Caco-2 (cell line): ENCODE results near the gene KRTAP4-12. TPM values are rescaled to one million over a fixed set of nuclear protein-coding genes. Genes with fewer than 3 reads are reported as not detected.
"Not testable (repeated sequence)": the region's sequence is repeated elsewhere in the genome, so short reads cannot be mapped to it uniquely, and the experiment has no call there.

ENCODE experiments used
- BruUV-seq: library from RNA; stranded (reverse); fragments of 400-500 nt; replicated peaks from 2 replicates; lab custom pipeline; 2021; lab: Mats Ljungman, UMichigan
- CTCF ChIA-PET: fragments of 300-600 bp; sonication (Branson Sonifier 250); formaldehyde crosslinking; loops from one replicate; lab custom pipeline; 2022; ENCODE audit warnings: antibody characterized with exemption; lab: Charles Lee
- POLR2A ChIA-PET: fragments of 300-600 bp; sonication (Branson Sonifier 250); formaldehyde crosslinking; loops from one replicate; lab custom pipeline; 2022; ENCODE audit warnings: antibody characterized with exemption; lab: Charles Lee
- DNase-seq, 2 experiments: peaks; one replicate each; pipeline versions ENCODE4 v3.0.0 to v3.0.0-alpha.2; 2020 to 2022
- H3K27me3 ChIP-seq: replicated peaks from 2 replicates; pipeline ENCODE4 v1.6.0; 2011; ENCODE audit warnings: low read length; ENCODE audit not compliant: control insufficient read depth, insufficient read depth
- H3K36me3 ChIP-seq: 2 replicates; pipeline ENCODE4 v1.5.1; 2011; ENCODE audit warnings: low read length; ENCODE audit not compliant: control insufficient read depth, insufficient read depth
- H3K4me1 ChIP-seq: fragments of 250-450 bp; sonication (Bioruptor Pico); 2 replicates; pipeline ENCODE4 v1.5.1; 2020; ENCODE audit warnings: mild to moderate bottlenecking
- H3K4me3 ChIP-seq: 2 replicates; pipeline ENCODE4 v1.5.1; 2011; ENCODE audit warnings: low read depth, mild to moderate bottlenecking, control low read depth, low read length
- H3K9me3 ChIP-seq: fragments of 250-450 bp; sonication (Bioruptor Pico); 2 replicates; pipeline ENCODE4 v1.5.1; 2020; ENCODE audit warnings: mild to moderate bottlenecking, moderate library complexity
- H3K27ac Mint-ChIP-seq: one replicate; pipeline ENCODE4 v1.8.0; 2022; ENCODE audit warnings: mixed read lengths; ENCODE audit not compliant: unreplicated experiment
- H3K27me3 Mint-ChIP-seq: one replicate; pipeline ENCODE4 v1.8.0; 2022; ENCODE audit warnings: mixed read lengths; ENCODE audit not compliant: insufficient read depth, unreplicated experiment
- H3K36me3 Mint-ChIP-seq: one replicate; pipeline ENCODE4 v1.8.0; 2022; ENCODE audit warnings: mild to moderate bottlenecking, mixed read lengths; ENCODE audit not compliant: insufficient read depth, unreplicated experiment
- H3K4me1 Mint-ChIP-seq: one replicate; pipeline ENCODE4 v1.8.0; 2022; ENCODE audit warnings: low read depth, mixed read lengths; ENCODE audit not compliant: unreplicated experiment
- H3K4me3 Mint-ChIP-seq: one replicate; pipeline ENCODE4 v1.8.0; 2022; ENCODE audit warnings: mild to moderate bottlenecking, moderate library complexity, mixed read lengths; ENCODE audit not compliant: unreplicated experiment
- H3K9me3 Mint-ChIP-seq: one replicate; pipeline ENCODE4 v1.8.0; 2022; ENCODE audit warnings: mixed read lengths; ENCODE audit not compliant: unreplicated experiment
- intact Hi-C: fragments of 100-400 bp; cut with micrococcal nuclease; formaldehyde crosslinking; loops from one replicate; pipeline ENCODE4 v1.10.0; 2022; ENCODE audit not compliant: unreplicated experiment
- total RNA-seq: library from RNA; stranded (reverse); gene quantifications from 2 replicates; pipeline ENCODE4 v1.2.3, GENCODE V29; 2022
- TF ChIP-seq, protein P1 (sequence below), 2 experiments: fragments of 200-600 bp in 1 of 2; IDR thresholded peaks; 1 replicate in 1 of 2; 2 replicates in 1 of 2; pipeline versions ENCODE4 v1.5.1 to v1.8.0; 2011 to 2022; ENCODE audit warnings: antibody characterized with exemption in 1 of 2, control low read depth in 1 of 2, inconsistent platforms in 1 of 2, low read depth in 1 of 2, low read length in 1 of 2, mild to moderate bottlenecking in 1 of 2, moderate library complexity in 1 of 2; ENCODE audit not compliant: insufficient read depth in 1 of 2, severe bottlenecking in 1 of 2, unreplicated experiment in 1 of 2

The KRTAP4-12 gene
- total RNA-seq, 1 experiment from 2014 or later: not detected

DNA sequence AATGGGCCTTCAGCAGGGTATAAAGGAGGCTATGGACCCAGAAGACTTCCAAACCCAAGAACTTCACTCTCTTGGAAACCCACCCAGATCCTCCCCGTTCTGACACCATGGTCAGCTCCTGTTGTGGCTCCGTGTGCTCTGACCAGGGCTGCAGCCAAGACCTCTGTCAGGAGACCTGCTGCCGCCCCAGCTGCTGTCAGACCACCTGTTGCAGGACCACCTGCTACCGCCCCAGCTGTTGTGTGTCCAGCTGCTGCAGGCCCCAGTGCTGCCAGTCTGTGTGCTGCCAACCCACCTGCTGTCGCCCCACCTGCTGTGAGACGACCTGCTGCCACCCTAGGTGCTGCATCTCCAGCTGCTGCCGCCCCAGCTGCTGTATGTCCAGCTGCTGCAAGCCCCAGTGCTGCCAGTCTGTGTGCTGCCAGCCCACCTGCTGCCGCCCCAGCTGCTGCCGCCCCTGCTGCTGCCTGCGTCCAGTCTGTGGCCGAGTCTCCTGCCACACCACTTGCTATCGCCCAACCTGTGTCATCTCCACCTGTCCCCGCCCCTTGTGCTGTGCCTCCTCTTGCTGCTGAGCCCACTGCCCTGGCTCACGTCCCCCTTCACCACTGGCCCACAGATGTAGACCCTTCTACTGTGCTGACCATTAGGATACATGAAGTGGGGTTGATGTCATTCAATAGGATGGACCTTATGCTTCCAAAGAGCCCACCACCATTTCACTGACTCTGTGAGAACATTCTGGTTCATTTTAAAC, 39.7 kb downstream of the KRTAP4-12 start, which contains the start of gene KRTAP4-7:
TSS of gene KRTAP4-7 (plus strand) at position 51 of the 757 bp plus-strand sequence. CDS start at position 108, 57 bp downstream.
- H3K27me3 ChIP-seq, H3K27me3 Mint-ChIP-seq, H3K27ac Mint-ChIP-seq, H3K4me1 ChIP-seq, intact Hi-C loops, H3K4me3 ChIP-seq, H3K36me3 ChIP-seq, BruUV-seq, H3K36me3 Mint-ChIP-seq, H3K9me3 Mint-ChIP-seq, CTCF ChIA-PET, DNase-seq, H3K4me3 Mint-ChIP-seq, POLR2A ChIA-PET, H3K9me3 ChIP-seq: not testable (repeated sequence)
- peaks cover 13% of the 10 kb centered on the region for H3K4me1 Mint-ChIP-seq

- H3K9me3 Mint-ChIP-seq, BruUV-seq, H3K27me3 Mint-ChIP-seq, H3K9me3 ChIP-seq, DNase-seq, POLR2A ChIA-PET, intact Hi-C loops, H3K4me3 ChIP-seq, CTCF ChIA-PET, H3K27me3 ChIP-seq, H3K36me3 ChIP-seq, H3K36me3 Mint-ChIP-seq, H3K4me1 ChIP-seq, H3K27ac Mint-ChIP-seq, H3K4me3 Mint-ChIP-seq: not testable (repeated sequence)
- H3K4me1 Mint-ChIP-seq: peaks cover 13% of the 10 kb centered on the region
Measured at GRCh38 chr17:41083427-41083826, 40.6 kb downstream of the KRTAP4-12 start.

- no peaks in the 10 kb centered on the region for H3K4me1 ChIP-seq
- no peak for DNase-seq
- CTCF ChIA-PET: no interaction called here
Measured at GRCh38 chr17:41082626-41083025, 41.4 kb downstream of the KRTAP4-12 start.

GRCh38 chr17:41076788-41077187, 47.2 kb downstream of the KRTAP4-12 start:
- DNase-seq: no peak
- no peaks in the 10 kb centered on the region for H3K36me3 ChIP-seq
- no peaks in the 10 kb centered on the region for H3K4me1 ChIP-seq
- intact Hi-C loops: no loop called here
- ChIA-PET CTCF (no interaction called here), POLR2A (no interaction called here)
- H3K4me3 Mint-ChIP-seq: no peak overlapping the region
- peaks cover 4% of the 10 kb centered on the region for H3K36me3 Mint-ChIP-seq
- H3K9me3 ChIP-seq: no peaks in the 10 kb centered on the region; the same call in 1 of the 2 replicates
- H3K27ac Mint-ChIP-seq: no peak overlapping the region
- TF ChIP-seq, protein P1, sequence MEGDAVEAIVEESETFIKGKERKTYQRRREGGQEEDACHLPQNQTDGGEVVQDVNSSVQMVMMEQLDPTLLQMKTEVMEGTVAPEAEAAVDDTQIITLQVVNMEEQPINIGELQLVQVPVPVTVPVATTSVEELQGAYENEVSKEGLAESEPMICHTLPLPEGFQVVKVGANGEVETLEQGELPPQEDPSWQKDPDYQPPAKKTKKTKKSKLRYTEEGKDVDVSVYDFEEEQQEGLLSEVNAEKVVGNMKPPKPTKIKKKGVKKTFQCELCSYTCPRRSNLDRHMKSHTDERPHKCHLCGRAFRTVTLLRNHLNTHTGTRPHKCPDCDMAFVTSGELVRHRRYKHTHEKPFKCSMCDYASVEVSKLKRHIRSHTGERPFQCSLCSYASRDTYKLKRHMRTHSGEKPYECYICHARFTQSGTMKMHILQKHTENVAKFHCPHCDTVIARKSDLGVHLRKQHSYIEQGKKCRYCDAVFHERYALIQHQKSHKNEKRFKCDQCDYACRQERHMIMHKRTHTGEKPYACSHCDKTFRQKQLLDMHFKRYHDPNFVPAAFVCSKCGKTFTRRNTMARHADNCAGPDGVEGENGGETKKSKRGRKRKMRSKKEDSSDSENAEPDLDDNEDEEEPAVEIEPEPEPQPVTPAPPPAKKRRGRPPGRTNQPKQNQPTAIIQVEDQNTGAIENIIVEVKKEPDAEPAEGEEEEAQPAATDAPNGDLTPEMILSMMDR (IDR thresholded peaks at IDR 0.05; ENCODE audit: insufficient read depth in 1 of 2, low read depth in 1 of 2, low read length in 1 of 2, severe bottlenecking in 1 of 2, unreplicated experiment in 1 of 2): no peak
- no peaks in the 10 kb centered on the region for H3K27me3 Mint-ChIP-seq
- H3K27me3 ChIP-seq: no peaks in the 10 kb centered on the region
- H3K9me3 Mint-ChIP-seq: peaks cover 17% of the 10 kb centered on the region
- no peaks in the 10 kb centered on the region for H3K4me1 Mint-ChIP-seq
- BruUV-seq: no TSS peak
- H3K4me3 ChIP-seq: no peak overlapping the region

More at GRCh38 chr17:41082626-41083025, 41.4 kb downstream of the KRTAP4-12 start:
- no peaks in the 10 kb centered on the region for H3K27me3 Mint-ChIP-seq
- H3K4me1 Mint-ChIP-seq: peaks cover 11% of the 10 kb centered on the region
- POLR2A ChIA-PET: no interaction called here
- Histone ChIP-seq H3K27me3 (no peaks in the 10 kb centered on the region), H3K36me3 (no peaks in the 10 kb centered on the region), H3K9me3 (peaks cover 5% of the 10 kb centered on the region), H3K4me3 (no peak overlapping the region)
- no peaks in the 10 kb centered on the region for H3K9me3 Mint-ChIP-seq
- H3K4me3 Mint-ChIP-seq: no peak overlapping the region
- H3K36me3 Mint-ChIP-seq: no peaks in the 10 kb centered on the region
- TF ChIP-seq, protein P1 (IDR thresholded peaks at IDR 0.05; ENCODE audit: insufficient read depth in 1 of 2, low read depth in 1 of 2, low read length in 1 of 2, severe bottlenecking in 1 of 2, unreplicated experiment in 1 of 2): no peak
- intact Hi-C loops: no loop called here
- no TSS peak for BruUV-seq
- no peak overlapping the region for H3K27ac Mint-ChIP-seq
